ENCODE measurements around the gene ZBTB20.

DNA sequence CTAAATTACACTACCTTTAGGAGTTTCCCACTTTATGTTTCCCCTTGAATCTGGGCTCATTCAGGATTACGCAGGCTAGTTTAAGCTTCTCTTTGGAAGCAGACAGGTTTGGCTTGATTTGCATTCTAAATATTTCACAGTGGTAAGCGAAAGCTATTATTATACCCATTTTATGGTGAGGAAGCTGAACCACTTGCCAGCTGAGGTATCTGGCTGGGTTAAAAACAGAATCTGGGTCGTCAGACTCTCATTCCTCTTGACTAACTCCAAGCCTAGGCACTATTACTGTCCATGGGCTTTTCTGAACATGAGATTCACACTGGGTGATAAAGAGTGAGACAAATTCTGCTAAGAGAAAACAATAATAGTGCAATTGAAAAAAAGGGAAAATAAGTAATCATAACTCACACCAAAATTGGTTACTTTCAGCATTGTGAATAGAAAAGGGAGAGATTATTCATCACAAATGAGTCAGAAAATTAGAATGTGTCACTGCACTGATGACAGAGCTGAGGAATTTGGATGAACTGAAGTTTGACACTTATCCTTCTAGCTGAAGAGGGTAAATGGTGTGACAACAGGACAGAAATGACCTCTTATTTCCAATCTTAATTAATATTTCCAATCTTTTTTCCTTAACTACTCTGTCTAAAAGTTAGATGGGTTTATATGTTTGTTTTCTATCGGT, 642.0 kb downstream of the ZBTB20 start:
- TF ChIP-seq EP300 (IDR thresholded peaks at IDR 0.05) (no peak), POLR2A (IDR thresholded peaks at IDR 0.05) (no peak), POLR2AphosphoS5 (IDR thresholded peaks at IDR 0.05) (no peak)
- TF ChIP-seq, protein P1, sequence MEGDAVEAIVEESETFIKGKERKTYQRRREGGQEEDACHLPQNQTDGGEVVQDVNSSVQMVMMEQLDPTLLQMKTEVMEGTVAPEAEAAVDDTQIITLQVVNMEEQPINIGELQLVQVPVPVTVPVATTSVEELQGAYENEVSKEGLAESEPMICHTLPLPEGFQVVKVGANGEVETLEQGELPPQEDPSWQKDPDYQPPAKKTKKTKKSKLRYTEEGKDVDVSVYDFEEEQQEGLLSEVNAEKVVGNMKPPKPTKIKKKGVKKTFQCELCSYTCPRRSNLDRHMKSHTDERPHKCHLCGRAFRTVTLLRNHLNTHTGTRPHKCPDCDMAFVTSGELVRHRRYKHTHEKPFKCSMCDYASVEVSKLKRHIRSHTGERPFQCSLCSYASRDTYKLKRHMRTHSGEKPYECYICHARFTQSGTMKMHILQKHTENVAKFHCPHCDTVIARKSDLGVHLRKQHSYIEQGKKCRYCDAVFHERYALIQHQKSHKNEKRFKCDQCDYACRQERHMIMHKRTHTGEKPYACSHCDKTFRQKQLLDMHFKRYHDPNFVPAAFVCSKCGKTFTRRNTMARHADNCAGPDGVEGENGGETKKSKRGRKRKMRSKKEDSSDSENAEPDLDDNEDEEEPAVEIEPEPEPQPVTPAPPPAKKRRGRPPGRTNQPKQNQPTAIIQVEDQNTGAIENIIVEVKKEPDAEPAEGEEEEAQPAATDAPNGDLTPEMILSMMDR (IDR thresholded peaks at IDR 0.05), result no peak

Data from stomach (tissue), 4 donors.